SK-N-SH (cell line): Measurements from ENCODE around the gene GDAP2. TPM values are rescaled to one million over a fixed set of nuclear protein-coding genes. Genes with fewer than 3 reads are reported as not detected.

Experiments used
- CTCF ChIA-PET: fragments of 300-600, 350-600 bp; formaldehyde crosslinking; extraction: SDS; loops from one replicate; lab custom pipeline; 2021; lab: Yijun Ruan, JAX
- POLR2A ChIA-PET: fragments of 350-600 bp; sonication (Branson Sonifier 250); formaldehyde crosslinking; extraction: SDS; loops from one replicate; lab custom pipeline; 2020; ENCODE audit warnings: antibody characterized with exemption, inconsistent platforms; lab: Yijun Ruan, JAX
- DNase-seq: peaks from one replicate; pipeline ENCODE4 v3.0.0; 2012
- H2AFZ ChIP-seq: fragments of 200-600 bp; sonication (generic); 2 replicates; pipeline ENCODE4 v1.8.1; 2016; ENCODE audit warnings: antibody characterized with exemption, mild to moderate bottlenecking, low read depth
- H3F3A ChIP-seq: fragments of 200-600 bp; sonication (generic); replicated peaks from 2 replicates; pipeline ENCODE3; 2016; ENCODE audit warnings: antibody characterized with exemption, mild to moderate bottlenecking; ENCODE audit not compliant: insufficient read depth
- H3K27ac ChIP-seq, 2 experiments: fragments of 200-500 bp in 1 of 2; fragments of 200-600 bp in 1 of 2; sonication (Bioruptor generic) in 1 of 2; sonication (generic), shearing (Covaris generic) in 1 of 2; 2 replicates each; pipeline versions ENCODE4 v1.5.1 to v1.6.1; 2014 to 2016; ENCODE audit warnings: low read depth in 2 of 2, inconsistent platforms in 1 of 2, low read length in 1 of 2, mild to moderate bottlenecking in 1 of 2, mixed read lengths in 1 of 2
- H3K27me3 ChIP-seq: fragments of 200-600 bp; sonication (generic), shearing (Covaris generic); 2 replicates; pipeline ENCODE4 v1.6.1; 2016; ENCODE audit warnings: mixed run types; ENCODE audit not compliant: insufficient read depth
- H3K36me3 ChIP-seq, 2 experiments: fragments of 200-500 bp in 1 of 2; fragments of 200-600 bp in 1 of 2; sonication (Bioruptor generic) in 1 of 2; sonication (generic) in 1 of 2; replicated peaks in 1 of 2; 2 replicates each; pipeline versions ENCODE3 to v1.5.1; 2014 to 2016; ENCODE audit warnings: low read length in 1 of 2, mild to moderate bottlenecking in 1 of 2; ENCODE audit not compliant: insufficient read depth in 2 of 2, control insufficient read depth in 1 of 2
- H3K4me1 ChIP-seq, 2 experiments: fragments of 200-500 bp in 1 of 2; fragments of 200-600 bp in 1 of 2; sonication (Bioruptor generic) in 1 of 2; sonication (generic), shearing (Covaris generic) in 1 of 2; 2 replicates each; pipeline versions ENCODE4 v1.5.1 to v1.6.1; 2014 to 2016; ENCODE audit warnings: low read depth in 1 of 2, low read length in 1 of 2, mixed run types in 1 of 2; ENCODE audit not compliant: insufficient read depth in 2 of 2, control insufficient read depth in 1 of 2
- H3K4me2 ChIP-seq: fragments of 200-600 bp; sonication (generic), shearing (Covaris generic); 2 replicates; pipeline ENCODE4 v1.6.1; 2017; ENCODE audit warnings: mixed run types
- H3K4me3 ChIP-seq, 2 experiments: fragments of 200-500 bp in 1 of 2; fragments of 200-600 bp in 1 of 2; sonication (Bioruptor generic) in 1 of 2; sonication (generic), shearing (Covaris generic) in 1 of 2; 2 replicates each; pipeline versions ENCODE4 v1.5.1 to v1.8.1; 2014 to 2016; ENCODE audit warnings: low read depth in 2 of 2, inconsistent platforms in 1 of 2, low read length in 1 of 2, mild to moderate bottlenecking in 1 of 2, mixed read lengths in 1 of 2, moderate library complexity in 1 of 2
- H3K79me2 ChIP-seq: fragments of 200-600 bp; sonication (generic); 2 replicates; pipeline ENCODE4 v1.8.1; 2017; ENCODE audit warnings: mild to moderate bottlenecking; ENCODE audit not compliant: insufficient read depth
- H3K9ac ChIP-seq: fragments of 200-600 bp; sonication (generic); 2 replicates; pipeline ENCODE4 v1.6.1; 2017; ENCODE audit warnings: mixed run types
- H3K9me2 ChIP-seq: fragments of 200-600 bp; sonication (generic); 2 replicates; pipeline ENCODE4 v1.6.1; 2017; ENCODE audit warnings: mixed run types
- H3K9me3 ChIP-seq: fragments of 200-600 bp; sonication (generic); 2 replicates; pipeline ENCODE4 v1.6.1; 2017; ENCODE audit warnings: mixed run types, mild to moderate bottlenecking, moderate library complexity
- H4K20me1 ChIP-seq: fragments of 200-600 bp; sonication (generic); 2 replicates; pipeline ENCODE4 v1.6.1; 2017; ENCODE audit warnings: mild to moderate bottlenecking, mixed run types; ENCODE audit not compliant: insufficient read depth
- CHD2 ChIP-seq: fragments of 150-350 bp; IDR thresholded peaks from 2 replicates; pipeline ENCODE4 v1.6.1; 2018; ENCODE audit warnings: low read length; ENCODE audit not compliant: partially characterized antibody
- EP300 ChIP-seq, 2 experiments: IDR thresholded peaks; 2 replicates each; pipeline versions ENCODE4 v1.4.0 to v1.6.1; 2012; ENCODE audit warnings: borderline replicate concordance in 1 of 2, low read depth in 1 of 2, low read length in 1 of 2
- FOSL2 ChIP-seq: IDR thresholded peaks from 2 replicates; pipeline ENCODE4 v1.4.0; 2012; ENCODE audit warnings: low read depth, mild to moderate bottlenecking, moderate library complexity, borderline replicate concordance
- FOXJ3 ChIP-seq: sonication (generic); formaldehyde crosslinking; IDR thresholded peaks from 2 replicates; pipeline ENCODE4 v1.5.1; 2020; ENCODE audit warnings: mild to moderate bottlenecking, missing genetic modification reagents
- IRF3 ChIP-seq: fragments of 150-350 bp; IDR thresholded peaks from 2 replicates; pipeline ENCODE4 v1.6.1; 2016; ENCODE audit warnings: mild to moderate bottlenecking, low read depth, low read length
- MEF2A ChIP-seq: IDR thresholded peaks from 2 replicates; pipeline ENCODE4 v1.4.0; 2012; ENCODE audit warnings: low read depth, borderline replicate concordance
- MXI1 ChIP-seq: IDR thresholded peaks from 2 replicates; pipeline ENCODE4 v1.6.1; 2012; ENCODE audit warnings: mild to moderate bottlenecking, low read depth, low read length, improper control_type of control experiment
- POLR2AphosphoS5 ChIP-seq: IDR thresholded peaks from 2 replicates; pipeline ENCODE4 v1.6.1; 2012; ENCODE audit warnings: low read depth, low read length
- RCOR1 ChIP-seq: fragments of 150-350 bp; IDR thresholded peaks from 2 replicates; pipeline ENCODE4 v1.6.1; 2017; ENCODE audit warnings: antibody characterized with exemption, low read length
- REST ChIP-seq: IDR thresholded peaks from 2 replicates; pipeline ENCODE4 v1.6.1; 2012; ENCODE audit warnings: mild to moderate bottlenecking, low read depth, low read length, moderate library complexity
- RXRA ChIP-seq: IDR thresholded peaks from 2 replicates; pipeline ENCODE4 v1.4.0; 2012; ENCODE audit warnings: low read depth, mild to moderate bottlenecking, borderline replicate concordance
- SIN3A ChIP-seq: IDR thresholded peaks from 2 replicates; pipeline ENCODE4 v1.6.1; 2012; ENCODE audit warnings: low read depth, mild to moderate bottlenecking, low read length, moderate library complexity, borderline replicate concordance
- SMC3 ChIP-seq: IDR thresholded peaks from 2 replicates; pipeline ENCODE4 v1.6.1; 2012; ENCODE audit warnings: low read depth, low read length, improper control_type of control experiment
- USF1 ChIP-seq: IDR thresholded peaks from 2 replicates; pipeline ENCODE4 v1.4.0; 2012; ENCODE audit warnings: low read depth, borderline replicate concordance
- USF2 ChIP-seq: fragments of 150-350 bp; IDR thresholded peaks from 2 replicates; pipeline ENCODE4 v1.6.1; 2017; ENCODE audit warnings: antibody characterized with exemption, low read length, low read depth, borderline replicate concordance
- YY1 ChIP-seq: IDR thresholded peaks from 2 replicates; pipeline ENCODE4 v1.4.0; 2012; ENCODE audit warnings: low read depth, mild to moderate bottlenecking
- WGBS: methylation state at CpG from one replicate; pipeline ENCODE4 v1.1.6; 2017; ENCODE audit warnings: low lambda C conversion rate; 5-methylcytosine and 5-hydroxymethylcytosine counted together
- polyA plus RNA-seq, 3 experiments: library from polyadenylated mRNA; depleted of rRNA; stranded (reverse); fragments of >200 nt; gene quantifications; 2 replicates each; pipeline ENCODE4 v1.2.3, GENCODE V29; 2012

The GDAP2 gene
- polyA plus RNA-seq, 1 of the 3 experiments (the other 2 are of a cell fraction) = 5.6 TPM

GRCh38 chr1:117861694-117862093 is 67.7 kb downstream of the GDAP2 start (continued):
- TF ChIP-seq USF2 (no peak), CHD2 (no peak), RXRA (no peak)

GRCh38 chr1:117860896-117861610 is 68.4 kb downstream of the GDAP2 start:
- Histone ChIP-seq H3F3A (no peaks in the 10 kb centered on the region), H4K20me1 (no peaks in the 10 kb centered on the region), H3K27me3 (no peaks in the 10 kb centered on the region), H3K9me3 (no peaks in the 10 kb centered on the region), H3K4me1 (no peaks in the 10 kb centered on the region; a peak in 1 of 4 replicates), H3K79me2 (no peaks in the 10 kb centered on the region), H3K27ac (no peak overlapping the region; a peak in 1 of 4 replicates), H3K4me3 (no peak overlapping the region), H2AFZ (no peak overlapping the region), H3K9me2 (no peaks in the 10 kb centered on the region), H3K36me3 (peaks cover 28 to 31% of the 10 kb centered on the region in 2 experiments), H3K4me2 (no peak overlapping the region), H3K9ac (no peak overlapping the region)
- POLR2A ChIA-PET = no interaction called here
- TF ChIP-seq SMC3 (no peak), EP300 (IDR thresholded peaks at IDR 0.05; ENCODE audit: borderline replicate concordance in 1 of 2, low read depth in 1 of 2, low read length in 1 of 2) (0 out of 4 replicates have a peak, but pooled peaks of 1 of the 2 experiments have one; percentile 6)
- no peak for DNase-seq
- WGBS = 88% methylated on average over 2 of the region's 2 CpGs
- CTCF ChIA-PET = interaction anchor here (0.6 to 2.1 kb wide), 6 partner anchors 13 to 107 kb away, joined by 3 to 6 read pairs (median 3); no protein-coding TSS in a partner anchor

- Histone ChIP-seq H3K27ac (no peak overlapping the region), H3K4me1 (no peaks in the 10 kb centered on the region; a peak in 1 of 4 replicates), H3K9ac (no peak overlapping the region), H3K36me3 (peaks cover 17 to 19% of the 10 kb centered on the region in 2 experiments), H3K4me2 (no peak overlapping the region), H3K79me2 (no peaks in the 10 kb centered on the region), H4K20me1 (no peaks in the 10 kb centered on the region), H3K27me3 (no peaks in the 10 kb centered on the region), H3F3A (no peaks in the 10 kb centered on the region), H3K9me2 (no peaks in the 10 kb centered on the region), H2AFZ (no peak overlapping the region), H3K4me3 (no peak overlapping the region), H3K9me3 (no peaks in the 10 kb centered on the region)
- ChIA-PET POLR2A (no interaction called here), CTCF (interaction anchor here (1.0 to 2.1 kb wide), 2 partner anchors 105 to 347 kb away, joined by 3 to 6 read pairs; no protein-coding TSS in a partner anchor)
- 94% methylated on average over 4 of the region's 4 CpGs for WGBS
- no peak for DNase-seq
- no peak for TF ChIP-seq USF1
- TF ChIP-seq REST = no peak
- no peak for TF ChIP-seq CHD2
- TF ChIP-seq MXI1 = no peak
- TF ChIP-seq FOXJ3 (CRISPR knock-in tag) = no peak
- TF ChIP-seq RCOR1 = no peak
- TF ChIP-seq MEF2A = no peak
- TF ChIP-seq IRF3 = no peak
- TF ChIP-seq FOSL2 = no peak
- no peak for TF ChIP-seq RXRA
- TF ChIP-seq USF2 = no peak
- no peak for TF ChIP-seq SIN3A
- TF ChIP-seq YY1 = no peak
- TF ChIP-seq POLR2AphosphoS5 = no peak
Measured at GRCh38 chr1:117859901-117860300, 69.5 kb downstream of the GDAP2 start.
